ENCODE data around the gene XAF1.

DNA sequence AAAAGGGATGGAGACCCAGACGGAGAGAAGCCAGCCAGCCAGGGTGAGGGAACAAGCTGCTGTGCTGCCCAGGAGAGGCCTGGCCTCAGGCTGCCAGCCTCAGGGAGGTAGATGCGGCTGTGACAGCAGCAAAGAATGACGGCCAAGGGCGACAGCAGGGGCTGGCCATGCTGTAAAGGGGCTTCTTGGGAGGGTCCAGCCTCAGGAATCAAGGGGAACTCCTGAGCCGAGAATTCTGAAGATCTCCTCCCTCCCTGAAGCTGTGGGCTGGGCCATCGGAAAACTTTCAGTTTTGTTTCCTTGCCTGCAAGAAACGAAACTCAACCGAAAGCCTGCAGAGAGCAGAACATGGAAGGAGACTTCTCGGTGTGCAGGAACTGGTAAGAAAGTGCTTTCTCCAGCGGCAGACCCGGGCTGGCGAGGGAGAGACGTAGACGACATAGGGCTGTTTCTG, at the start of gene XAF1:
- peak in 1 of 2 donors; percentile 34 for TF ChIP-seq POLR2A (IDR thresholded peaks at IDR 0.05)
- TF ChIP-seq, protein P1, sequence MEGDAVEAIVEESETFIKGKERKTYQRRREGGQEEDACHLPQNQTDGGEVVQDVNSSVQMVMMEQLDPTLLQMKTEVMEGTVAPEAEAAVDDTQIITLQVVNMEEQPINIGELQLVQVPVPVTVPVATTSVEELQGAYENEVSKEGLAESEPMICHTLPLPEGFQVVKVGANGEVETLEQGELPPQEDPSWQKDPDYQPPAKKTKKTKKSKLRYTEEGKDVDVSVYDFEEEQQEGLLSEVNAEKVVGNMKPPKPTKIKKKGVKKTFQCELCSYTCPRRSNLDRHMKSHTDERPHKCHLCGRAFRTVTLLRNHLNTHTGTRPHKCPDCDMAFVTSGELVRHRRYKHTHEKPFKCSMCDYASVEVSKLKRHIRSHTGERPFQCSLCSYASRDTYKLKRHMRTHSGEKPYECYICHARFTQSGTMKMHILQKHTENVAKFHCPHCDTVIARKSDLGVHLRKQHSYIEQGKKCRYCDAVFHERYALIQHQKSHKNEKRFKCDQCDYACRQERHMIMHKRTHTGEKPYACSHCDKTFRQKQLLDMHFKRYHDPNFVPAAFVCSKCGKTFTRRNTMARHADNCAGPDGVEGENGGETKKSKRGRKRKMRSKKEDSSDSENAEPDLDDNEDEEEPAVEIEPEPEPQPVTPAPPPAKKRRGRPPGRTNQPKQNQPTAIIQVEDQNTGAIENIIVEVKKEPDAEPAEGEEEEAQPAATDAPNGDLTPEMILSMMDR (IDR thresholded peaks at IDR 0.05 in 4 of 5, conservative IDR thresholded peaks at IDR 0.05 in 1 of 5), result no peak

Measured in gastrocnemius medialis (tissue), 4 donors.